CD4-positive, alpha-beta T cell (primary cell): Measurements from ENCODE around the gene PPP6R2. TPM values are rescaled to one million over a fixed set of nuclear protein-coding genes. Genes with fewer than 3 reads are reported as not detected.

Experiments
- ATAC-seq: fragments of 200-7000 bp; cut with Tn5 transposase; one replicate; pipeline ENCODE4 v1.10.0; 2022; ENCODE audit warnings: mild to moderate bottlenecking; ENCODE audit not compliant: poor library complexity
- CTCF ChIA-PET: fragments of 350-600 bp; sonication (Branson Sonifier 250); formaldehyde crosslinking; loops from one replicate; lab custom pipeline; 2021; ENCODE audit warnings: antibody characterized with exemption, inconsistent platforms; lab: Charles Lee
- POLR2A ChIA-PET: fragments of 350-600 bp; sonication (Branson Sonifier 250); formaldehyde crosslinking; loops from one replicate; lab custom pipeline; 2021; ENCODE audit warnings: antibody characterized with exemption, inconsistent platforms; lab: Charles Lee
- DNase-seq, 14 experiments: peaks; one replicate each; pipeline ENCODE4 v3.0.0-alpha.2; 2013 to 2020; ENCODE audit warnings: mixed read lengths in 2 of 14
- H3K27ac ChIP-seq, 2 donors: one replicate each; pipeline versions ENCODE4 v1.5.1 to v1.7.0; 2013; ENCODE audit warnings: low read length in 2 of 2, low read depth in 1 of 2, mild to moderate bottlenecking in 1 of 2
- H3K27me3 ChIP-seq, 2 experiments: 1 replicate in 1 of 2; 2 replicates in 1 of 2; pipeline versions ENCODE4 v1.6.1 to v1.7.0; 2013; ENCODE audit warnings: low read length in 2 of 2, control low read depth in 1 of 2, mild to moderate bottlenecking in 1 of 2, moderate library complexity in 1 of 2; ENCODE audit not compliant: insufficient read depth in 2 of 2, control insufficient read depth in 1 of 2
- H3K36me3 ChIP-seq: one replicate; pipeline ENCODE4 v1.6.1; 2013; ENCODE audit warnings: low read length, control low read depth; ENCODE audit not compliant: insufficient read depth
- H3K4me1 ChIP-seq: one replicate; pipeline ENCODE4 v1.6.1; 2013; ENCODE audit warnings: low read length, control low read depth; ENCODE audit not compliant: insufficient read depth
- H3K4me3 ChIP-seq: one replicate; pipeline ENCODE4 v1.5.1; 2013; ENCODE audit warnings: mild to moderate bottlenecking, low read length, moderate library complexity
- H3K9me3 ChIP-seq, 2 experiments: 1 replicate in 1 of 2; 2 replicates in 1 of 2; pipeline versions ENCODE4 v1.6.1 to v1.7.0; 2013; ENCODE audit warnings: low read length in 2 of 2, mild to moderate bottlenecking in 2 of 2, control low read depth in 1 of 2, moderate library complexity in 1 of 2; ENCODE audit not compliant: control insufficient read depth in 1 of 2, insufficient read depth in 1 of 2
- H3K27ac Mint-ChIP-seq: one replicate; pipeline ENCODE4 v1.8.0; 2020; ENCODE audit warnings: mixed read lengths
- H3K27me3 Mint-ChIP-seq: one replicate; pipeline ENCODE4 v1.8.0; 2021; ENCODE audit warnings: mixed read lengths
- H3K36me3 Mint-ChIP-seq: one replicate; pipeline ENCODE4 v1.8.0; 2021; ENCODE audit warnings: low read depth, mixed read lengths
- H3K4me1 Mint-ChIP-seq: one replicate; pipeline ENCODE4 v1.8.0; 2021; ENCODE audit warnings: low read depth, mixed read lengths
- H3K4me3 Mint-ChIP-seq: one replicate; pipeline ENCODE4 v1.8.0; 2020; ENCODE audit warnings: mild to moderate bottlenecking, mixed read lengths
- H3K9me3 Mint-ChIP-seq: one replicate; pipeline ENCODE4 v1.8.0; 2020; ENCODE audit warnings: mixed read lengths
- CTCF ChIP-seq: fragments of 200-600 bp; IDR thresholded peaks from one replicate; pipeline ENCODE4 v1.8.0; 2022; ENCODE audit warnings: antibody characterized with exemption, mild to moderate bottlenecking
- intact Hi-C, 2 experiments: fragments of 100-400 bp; cut with DNase I in 1 of 2; cut with micrococcal nuclease in 1 of 2; formaldehyde crosslinking; loops; one replicate each; pipeline versions ENCODE4 v1.15.1 to v1.9.0; 2023 to 2025; cut with DNase I, micrococcal nuclease
- total RNA-seq, 174 experiments: library from RNA in 2 of 174; stranded (reverse) in 2 of 174; gene quantifications; one replicate each; pipeline ENCODE4 v1.2.3 and lab custom pipeline; 2021 to 2026

PPP6R2 gene
- total RNA-seq, 2 experiments from 2014 or later: 47.1 to 48.0 TPM

- Histone ChIP-seq H3K4me3 (no peak overlapping the region), H3K9me3 (no peaks in the 10 kb centered on the region), H3K36me3 (peaks cover 62% of the 10 kb centered on the region), H3K4me1 (peaks cover 25% of the 10 kb centered on the region), H3K27ac (peak overlapping the region in 1 of 2 donors; percentile 48), H3K27me3 (no peaks in the 10 kb centered on the region)
- no peaks in the 10 kb centered on the region for H3K27me3 Mint-ChIP-seq
- ChIA-PET CTCF (interaction anchor here (1.8 kb wide), 1 partner anchor 81 kb away, joined by 5 read pairs; the partner anchor contains the start of gene SCO2), POLR2A (interaction anchor here (0.9 to 2.4 kb wide), 3 partner anchors 25 to 81 kb away, joined by 3 to 11 read pairs (median 3); partner anchors contain the start of genes LMF2, NCAPH2 and SCO2)
- DNase-seq: no peak
- intact Hi-C loops: no loop called here
- H3K4me1 Mint-ChIP-seq: no peaks in the 10 kb centered on the region
- peaks cover 56% of the 10 kb centered on the region for H3K36me3 Mint-ChIP-seq
- no peak for TF ChIP-seq CTCF
- H3K9me3 Mint-ChIP-seq: no peaks in the 10 kb centered on the region
- peak overlapping the region; percentile 69 for H3K27ac Mint-ChIP-seq
- no peak overlapping the region for H3K4me3 Mint-ChIP-seq
- no peak for ATAC-seq
Measured at GRCh38 chr22:50444663-50445062, 101.5 kb downstream of the PPP6R2 start.

GRCh38 chr22:50445071-50445879, 102.1 kb downstream of the PPP6R2 start:
- Mint-ChIP-seq H3K4me1 (no peaks in the 10 kb centered on the region), H3K27ac (peak overlapping the region; percentile 69), H3K27me3 (no peaks in the 10 kb centered on the region), H3K4me3 (no peak overlapping the region), H3K36me3 (peaks cover 62% of the 10 kb centered on the region), H3K9me3 (no peaks in the 10 kb centered on the region)
- no peaks in the 10 kb centered on the region for H3K27me3 ChIP-seq
- peak in 5 of 14 experiments; percentile 12 to 74 (median 31) for DNase-seq
- POLR2A ChIA-PET: interaction anchor here (0.9 to 2.4 kb wide), 3 partner anchors 25 to 80 kb away, joined by 3 to 11 read pairs (median 3); partner anchors contain the start of genes LMF2, NCAPH2 and SCO2
- no peaks in the 10 kb centered on the region for H3K9me3 ChIP-seq
- H3K27ac ChIP-seq: peak overlapping the region; percentile 15 to 48
- peak; percentile 39 for ATAC-seq
- intact Hi-C loops: no loop called here
- CTCF ChIA-PET: interaction anchor here (1.8 kb wide), 1 partner anchor 80 kb away, joined by 5 read pairs; the partner anchor contains the start of gene SCO2
- no peak overlapping the region for H3K4me3 ChIP-seq
- peaks cover 25% of the 10 kb centered on the region for H3K4me1 ChIP-seq
- TF ChIP-seq CTCF: no peak
- H3K36me3 ChIP-seq: peaks cover 60% of the 10 kb centered on the region

- no peak overlapping the region for H3K4me3 Mint-ChIP-seq
- intact Hi-C loops: no loop called here
- peak overlapping the region; percentile 69 for H3K27ac Mint-ChIP-seq
- H3K27me3 Mint-ChIP-seq: no peaks in the 10 kb centered on the region
- no peak overlapping the region for H3K4me3 ChIP-seq
- no peaks in the 10 kb centered on the region for H3K9me3 Mint-ChIP-seq
- DNase-seq (no peak), ATAC-seq (no peak)
- peaks cover 25% of the 10 kb centered on the region for H3K4me1 ChIP-seq
- H3K27ac ChIP-seq: peak overlapping the region; percentile 15 to 48
- H3K36me3 ChIP-seq: peaks cover 58% of the 10 kb centered on the region
- H3K9me3 ChIP-seq: no peaks in the 10 kb centered on the region
- no peaks in the 10 kb centered on the region for H3K4me1 Mint-ChIP-seq
- no peak for TF ChIP-seq CTCF
- POLR2A ChIA-PET: interaction anchor here (2.4 kb wide), 1 partner anchor 24 kb away, joined by 11 read pairs; no protein-coding TSS in a partner anchor
- peaks cover 68% of the 10 kb centered on the region for H3K36me3 Mint-ChIP-seq
- no peaks in the 10 kb centered on the region for H3K27me3 ChIP-seq
- CTCF ChIA-PET: interaction anchor here (1.8 kb wide), 1 partner anchor 79 kb away, joined by 5 read pairs; the partner anchor contains the start of gene SCO2
Measured at GRCh38 chr22:50445880-50446707, 103.0 kb downstream of the PPP6R2 start.
